ENCODE measurements around the gene MMUT. TPM values are rescaled to one million over a fixed set of nuclear protein-coding genes. Genes with fewer than 3 reads are reported as not detected.
A peak's percentile ranks its signal among the peaks of the same experiment; 100 is the strongest.
"Not testable (repeated sequence)": the region's sequence is repeated elsewhere in the genome, so short reads cannot be mapped to it uniquely, and the experiment has no call there.

Gene MMUT
- total and polyA plus RNA-seq, 7 donors, result 10.5 to 23.6 (median 16.8) TPM

DNA sequence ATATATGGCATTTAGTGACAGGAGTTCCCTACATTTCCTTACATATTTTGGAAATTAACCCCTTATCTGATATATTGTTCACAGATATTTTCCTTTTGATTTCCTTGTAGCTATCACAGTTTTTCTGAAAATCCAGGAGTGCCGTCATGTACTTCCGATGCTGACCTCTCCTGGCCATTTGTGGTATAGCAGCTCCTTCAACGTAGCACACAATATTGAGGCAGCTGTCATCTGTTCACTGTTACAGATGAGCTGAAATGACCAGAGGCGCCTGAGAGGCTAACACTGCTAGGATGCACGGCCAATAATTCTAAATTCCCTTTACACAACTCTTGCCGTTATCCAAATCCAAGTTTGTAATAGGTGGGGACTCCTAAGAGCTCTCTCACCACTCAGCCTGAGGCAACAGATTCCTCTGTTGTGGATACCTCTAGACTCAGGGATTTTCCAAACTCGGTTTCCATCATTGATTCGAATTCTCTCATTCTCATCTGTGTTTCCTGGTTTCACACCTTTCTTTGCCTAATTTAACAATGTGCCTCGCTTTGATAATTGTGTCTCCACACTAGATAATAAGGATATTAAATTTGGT, 53.0 kb downstream of the MMUT start:
- Histone ChIP-seq H3K4me1 (no peaks in the 10 kb centered on the region), H3K27ac (no peak overlapping the region), H3K36me3 (no peaks in the 10 kb centered on the region), H3K27me3 (no peaks in the 10 kb centered on the region), H3K4me3 (no peak overlapping the region), H3K9me3 (no peaks in the 10 kb centered on the region)
- intact Hi-C loops (cut with DNase I), result loop anchor here (5.0 kb wide), 1 partner anchor 1623 kb away; no protein-coding TSS in a partner anchor
- 14 to 26% methylated on average over 9 of the region's 9 CpGs for WGBS, 2 donors
- DNase-seq, result peak; percentile 67
- no peak for TF ChIP-seq POLR2AphosphoS5 (IDR thresholded peaks at IDR 0.05)
- TF ChIP-seq, protein P1, sequence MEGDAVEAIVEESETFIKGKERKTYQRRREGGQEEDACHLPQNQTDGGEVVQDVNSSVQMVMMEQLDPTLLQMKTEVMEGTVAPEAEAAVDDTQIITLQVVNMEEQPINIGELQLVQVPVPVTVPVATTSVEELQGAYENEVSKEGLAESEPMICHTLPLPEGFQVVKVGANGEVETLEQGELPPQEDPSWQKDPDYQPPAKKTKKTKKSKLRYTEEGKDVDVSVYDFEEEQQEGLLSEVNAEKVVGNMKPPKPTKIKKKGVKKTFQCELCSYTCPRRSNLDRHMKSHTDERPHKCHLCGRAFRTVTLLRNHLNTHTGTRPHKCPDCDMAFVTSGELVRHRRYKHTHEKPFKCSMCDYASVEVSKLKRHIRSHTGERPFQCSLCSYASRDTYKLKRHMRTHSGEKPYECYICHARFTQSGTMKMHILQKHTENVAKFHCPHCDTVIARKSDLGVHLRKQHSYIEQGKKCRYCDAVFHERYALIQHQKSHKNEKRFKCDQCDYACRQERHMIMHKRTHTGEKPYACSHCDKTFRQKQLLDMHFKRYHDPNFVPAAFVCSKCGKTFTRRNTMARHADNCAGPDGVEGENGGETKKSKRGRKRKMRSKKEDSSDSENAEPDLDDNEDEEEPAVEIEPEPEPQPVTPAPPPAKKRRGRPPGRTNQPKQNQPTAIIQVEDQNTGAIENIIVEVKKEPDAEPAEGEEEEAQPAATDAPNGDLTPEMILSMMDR (IDR thresholded peaks at IDR 0.05), result peak in 3 of 4 experiments; percentile 54 to 88 (median 73)
- no peak for TF ChIP-seq POLR2A (IDR thresholded peaks at IDR 0.05)
- TF ChIP-seq EP300 (IDR thresholded peaks at IDR 0.05), result no peak

DNA sequence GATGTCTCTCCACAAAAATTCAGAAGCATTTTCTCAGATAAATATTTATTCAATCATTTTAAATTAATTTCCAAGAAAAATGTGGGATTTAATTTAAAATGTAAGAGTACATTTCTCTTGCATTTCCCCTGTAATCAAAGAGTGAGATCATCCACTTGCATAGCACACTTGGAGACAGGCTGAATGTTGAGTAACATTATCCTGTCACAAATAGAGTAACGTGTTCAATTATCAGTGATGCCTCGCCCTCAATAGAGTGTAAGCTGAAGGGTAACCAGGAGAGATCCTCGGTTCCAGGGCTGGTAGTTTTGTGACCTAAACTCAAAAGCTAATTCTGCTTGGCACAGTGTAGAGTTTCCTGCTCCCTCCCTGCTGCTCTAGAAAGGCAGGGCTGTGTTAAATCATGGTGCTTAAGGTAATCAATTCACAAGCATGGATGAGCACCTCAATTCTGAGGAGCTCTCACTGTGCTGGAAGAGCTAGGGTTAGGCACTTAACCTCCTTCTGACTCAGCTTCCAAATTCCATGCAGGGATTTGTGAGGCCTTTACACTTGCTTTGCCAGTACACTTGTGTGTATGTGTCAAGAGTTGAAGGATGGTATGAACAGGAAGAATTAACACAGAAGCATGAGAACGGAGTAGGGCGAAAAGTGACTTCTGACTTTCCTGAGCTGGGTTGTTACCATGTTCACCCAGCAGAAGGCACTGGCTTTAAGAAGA, 56.6 kb downstream of the MMUT start:
- intact Hi-C loops (cut with DNase I), result no loop called here
- H3K27me3 ChIP-seq, result no peaks in the 10 kb centered on the region
- H3K27ac ChIP-seq, result no peak overlapping the region
- no peaks in the 10 kb centered on the region for H3K36me3 ChIP-seq
- 72 to 83% methylated on average over 5 of the region's 5 CpGs for WGBS, 2 donors
- TF ChIP-seq EP300 (IDR thresholded peaks at IDR 0.05) (no peak), POLR2A (IDR thresholded peaks at IDR 0.05) (no peak), POLR2AphosphoS5 (IDR thresholded peaks at IDR 0.05) (no peak)
- TF ChIP-seq, protein P1 (IDR thresholded peaks at IDR 0.05), result no peak
- no peaks in the 10 kb centered on the region for H3K9me3 ChIP-seq
- H3K4me3 ChIP-seq, result no peak overlapping the region
- H3K4me1 ChIP-seq, result no peaks in the 10 kb centered on the region
- DNase-seq, result no peak

DNA sequence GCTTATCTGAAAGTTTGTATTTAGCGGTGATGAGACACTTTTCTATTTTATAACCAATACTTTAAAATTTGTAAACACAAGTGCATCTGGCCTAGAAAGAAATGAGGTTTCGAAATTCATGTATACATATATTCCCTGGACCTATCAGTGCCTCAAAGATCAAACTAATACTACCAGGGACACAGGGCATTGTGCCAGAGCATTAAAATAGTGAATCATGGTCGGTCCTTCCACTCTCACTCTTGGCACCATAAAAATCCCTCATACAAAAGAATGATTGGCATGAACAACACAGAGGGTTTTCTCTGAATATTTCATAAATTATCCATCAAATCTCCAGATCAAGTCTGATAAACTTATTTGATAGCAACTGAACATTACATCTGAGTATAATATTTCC, 62.0 kb downstream of the MMUT start:
- WGBS, 2 donors, result 38 to 72% methylated on average over 3 of the region's 3 CpGs
- Histone ChIP-seq H3K9me3 (no peaks in the 10 kb centered on the region), H3K27ac (no peak overlapping the region), H3K36me3 (no peaks in the 10 kb centered on the region), H3K27me3 (no peaks in the 10 kb centered on the region), H3K4me3 (no peak overlapping the region), H3K4me1 (no peaks in the 10 kb centered on the region)
- intact Hi-C loops (cut with DNase I), result no loop called here
- TF ChIP-seq EP300 (IDR thresholded peaks at IDR 0.05) (no peak), POLR2A (IDR thresholded peaks at IDR 0.05) (no peak), POLR2AphosphoS5 (IDR thresholded peaks at IDR 0.05) (no peak)
- TF ChIP-seq, protein P1 (IDR thresholded peaks at IDR 0.05), result no peak
- no peak for DNase-seq

DNA sequence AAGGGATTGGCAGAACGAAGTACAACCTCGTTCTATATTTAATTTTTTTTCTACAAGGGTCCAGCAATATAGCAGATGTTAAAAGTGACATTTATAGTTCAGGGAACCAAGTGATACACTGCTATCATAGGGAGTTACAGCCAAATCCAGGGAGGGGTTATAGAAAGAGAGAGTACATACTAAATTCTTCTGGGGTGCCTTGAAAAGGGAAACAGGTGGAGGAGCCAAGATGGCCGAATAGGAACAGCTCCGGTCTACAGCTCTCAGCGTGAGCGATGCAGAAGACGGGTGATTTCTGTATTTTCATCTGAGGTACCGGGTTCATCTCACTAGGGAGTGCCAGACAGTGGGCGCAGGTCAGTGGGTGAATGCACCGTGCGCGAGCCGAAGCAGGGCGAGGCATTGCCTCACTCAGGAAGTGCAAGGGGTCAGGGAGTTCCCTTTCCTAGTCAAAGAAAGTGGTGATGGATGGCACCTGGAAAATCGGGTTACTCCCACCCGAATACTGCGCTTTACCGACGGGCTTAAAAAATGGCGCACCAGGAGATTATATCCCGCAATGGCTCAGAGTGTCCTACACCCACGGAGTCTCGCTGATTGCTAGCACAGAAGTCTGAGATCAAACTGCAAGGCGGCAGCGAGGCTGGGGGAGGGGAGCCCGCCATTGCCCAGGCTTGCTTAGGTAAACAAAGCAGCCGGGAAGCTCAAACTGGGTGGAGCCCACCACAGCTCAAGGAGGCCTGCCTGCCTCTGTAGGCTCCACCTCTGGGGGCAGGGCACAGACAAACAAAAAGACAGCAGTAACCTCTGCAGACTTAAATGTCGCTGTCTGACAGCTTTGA, 76.2 kb downstream of the MMUT start:
- H3K27ac ChIP-seq; H3K27me3 ChIP-seq; H3K4me1 ChIP-seq; H3K4me3 ChIP-seq; DNase-seq; H3K9me3 ChIP-seq; intact Hi-C loops (cut with DNase I); H3K36me3 ChIP-seq: not testable (repeated sequence)
- WGBS, 2 donors, result 76 to 93% methylated on average over 26 to 27 of the region's 28 CpGs

DNA sequence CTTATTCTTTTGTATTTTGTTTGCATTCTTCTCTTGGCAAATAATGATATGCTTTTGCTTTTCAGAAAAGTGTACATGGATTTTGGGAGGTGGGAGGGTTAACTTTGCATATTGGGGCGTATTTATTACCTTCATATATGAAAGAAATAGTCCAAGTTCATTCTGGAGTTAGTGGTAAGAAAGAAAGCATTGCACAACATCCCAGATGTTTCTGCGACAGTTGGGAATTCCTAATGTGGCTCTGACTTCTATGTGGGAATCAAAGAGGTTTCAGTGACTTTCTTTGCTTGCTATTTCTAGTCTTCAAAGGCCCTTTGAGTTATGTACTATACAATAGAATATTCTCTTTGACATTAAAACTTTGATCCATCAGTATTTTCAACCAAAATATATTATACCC, 78.1 kb downstream of the MMUT start:
- Histone ChIP-seq H3K27ac (no peak overlapping the region), H3K4me1 (no peaks in the 10 kb centered on the region), H3K36me3 (no peaks in the 10 kb centered on the region), H3K27me3 (no peaks in the 10 kb centered on the region), H3K4me3 (no peak overlapping the region), H3K9me3 (no peaks in the 10 kb centered on the region)
- TF ChIP-seq POLR2A (IDR thresholded peaks at IDR 0.05), result no peak
- TF ChIP-seq, protein P1 (IDR thresholded peaks at IDR 0.05), result no peak
- DNase-seq, result no peak
- intact Hi-C loops (cut with DNase I), result no loop called here
- WGBS, 2 donors, result 49 to 73% methylated on average over 2 of the region's 2 CpGs

Measured in sigmoid colon (tissue), 7 donors.